Gastrocnemius medialis (tissue), 4 donors: ENCODE data around the gene PLCXD3.

ENCODE experiments used
- POLR2A ChIP-seq, 2 donors: fragments of 450-650 bp; IDR thresholded peaks; one replicate each; pipeline ENCODE4 v1.6.1; 2017; ENCODE audit warnings: antibody characterized with exemption in 2 of 2, mild to moderate bottlenecking in 2 of 2, moderate library complexity in 2 of 2
- TF ChIP-seq, protein P1 (sequence below), 5 experiments: fragments of 450-650 bp in 3 of 5; fragments of 200-600 bp in 2 of 5; sonication (generic) in 2 of 5; IDR thresholded peaks in 4 of 5; conservative IDR thresholded peaks in 1 of 5; 1 replicate in 4 of 5; 2 replicates in 1 of 5; pipeline ENCODE4 v1.5.1; 2016 to 2019; ENCODE audit warnings: antibody characterized with exemption in 5 of 5, mild to moderate bottlenecking in 3 of 5, moderate library complexity in 3 of 5

DNA sequence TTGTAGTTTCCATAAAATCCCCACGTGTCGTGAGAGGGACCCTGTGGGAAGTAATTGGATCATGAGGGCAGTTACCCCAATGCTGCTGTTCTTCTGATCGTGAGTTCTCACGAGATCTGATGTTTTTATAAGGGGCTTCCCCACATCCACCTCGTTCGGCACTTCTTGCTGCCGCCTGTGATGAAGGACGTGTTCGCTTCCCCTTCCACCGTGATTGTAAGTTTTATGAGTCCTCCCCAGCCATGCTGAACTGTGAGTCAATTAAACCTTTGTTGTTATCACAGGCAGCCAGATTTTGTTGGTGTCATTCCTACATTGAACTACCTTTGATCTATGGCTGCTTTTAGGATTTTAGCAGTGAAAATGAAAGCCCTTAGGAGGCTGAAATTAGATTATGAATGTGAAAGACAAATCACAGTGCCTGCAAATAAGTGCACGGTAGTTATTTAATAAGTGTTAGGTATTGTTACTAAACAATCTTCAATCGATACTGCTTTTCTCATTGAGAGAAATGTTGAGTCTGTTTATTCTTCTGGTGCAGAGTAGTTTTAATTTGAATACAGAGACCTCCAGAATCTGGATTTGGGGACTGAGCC is 229.1 kb downstream of the PLCXD3 start:
- TF ChIP-seq, protein P1, sequence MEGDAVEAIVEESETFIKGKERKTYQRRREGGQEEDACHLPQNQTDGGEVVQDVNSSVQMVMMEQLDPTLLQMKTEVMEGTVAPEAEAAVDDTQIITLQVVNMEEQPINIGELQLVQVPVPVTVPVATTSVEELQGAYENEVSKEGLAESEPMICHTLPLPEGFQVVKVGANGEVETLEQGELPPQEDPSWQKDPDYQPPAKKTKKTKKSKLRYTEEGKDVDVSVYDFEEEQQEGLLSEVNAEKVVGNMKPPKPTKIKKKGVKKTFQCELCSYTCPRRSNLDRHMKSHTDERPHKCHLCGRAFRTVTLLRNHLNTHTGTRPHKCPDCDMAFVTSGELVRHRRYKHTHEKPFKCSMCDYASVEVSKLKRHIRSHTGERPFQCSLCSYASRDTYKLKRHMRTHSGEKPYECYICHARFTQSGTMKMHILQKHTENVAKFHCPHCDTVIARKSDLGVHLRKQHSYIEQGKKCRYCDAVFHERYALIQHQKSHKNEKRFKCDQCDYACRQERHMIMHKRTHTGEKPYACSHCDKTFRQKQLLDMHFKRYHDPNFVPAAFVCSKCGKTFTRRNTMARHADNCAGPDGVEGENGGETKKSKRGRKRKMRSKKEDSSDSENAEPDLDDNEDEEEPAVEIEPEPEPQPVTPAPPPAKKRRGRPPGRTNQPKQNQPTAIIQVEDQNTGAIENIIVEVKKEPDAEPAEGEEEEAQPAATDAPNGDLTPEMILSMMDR (IDR thresholded peaks at IDR 0.05 in 4 of 5, conservative IDR thresholded peaks at IDR 0.05 in 1 of 5) = no peak
- no peak for TF ChIP-seq POLR2A (IDR thresholded peaks at IDR 0.05)
